GM21576 (cell line): ENCODE measurements around the gene SLAMF1.
"Not testable (repeated sequence)": the region's sequence is repeated elsewhere in the genome, so short reads cannot be mapped to it uniquely, and the experiment has no call there.

ENCODE experiments used
- ATAC-seq: cut with Tn5 transposase; IDR thresholded peaks from one replicate; pipeline ENCODE4 v1.9.1; 2021; ENCODE audit warnings: mild to moderate bottlenecking, moderate library complexity; ENCODE audit not compliant: unreplicated experiment

Gene SLAMF1

DNA sequence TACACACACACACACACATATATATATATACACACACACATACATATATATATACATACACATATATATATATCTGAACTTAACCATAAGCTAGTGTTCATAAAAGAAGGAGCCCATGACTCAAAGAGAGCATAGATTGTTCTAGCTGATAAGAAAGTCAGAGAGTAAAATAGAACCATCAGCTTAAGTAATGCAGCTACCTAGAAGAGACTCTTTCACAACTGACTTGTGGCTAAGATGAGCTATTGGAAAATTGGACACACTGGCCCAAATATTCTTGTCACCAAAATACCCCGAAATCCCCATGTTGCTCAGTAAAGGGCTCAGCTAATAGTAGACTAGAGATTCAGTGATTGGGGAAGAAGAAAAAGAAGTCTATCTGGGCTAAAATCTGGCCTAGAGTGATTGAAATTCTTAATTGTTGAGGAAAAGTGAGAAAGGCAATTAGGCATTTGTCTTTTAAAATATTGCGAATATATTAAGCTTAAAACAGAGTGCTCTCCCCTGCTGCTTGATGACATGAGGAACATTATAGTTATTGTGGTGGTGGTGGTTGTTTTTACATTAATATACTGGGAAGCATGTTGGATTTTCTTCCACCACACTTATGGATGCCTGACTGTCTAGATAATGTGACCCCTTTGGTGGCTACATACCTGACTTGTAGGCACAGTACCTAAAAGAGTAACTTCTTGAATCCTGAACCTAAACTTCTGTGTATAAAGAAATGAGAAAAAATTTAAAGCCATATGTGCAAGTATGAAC is 6.3 kb downstream of the SLAMF1 start:
- ATAC-seq: no peak

DNA sequence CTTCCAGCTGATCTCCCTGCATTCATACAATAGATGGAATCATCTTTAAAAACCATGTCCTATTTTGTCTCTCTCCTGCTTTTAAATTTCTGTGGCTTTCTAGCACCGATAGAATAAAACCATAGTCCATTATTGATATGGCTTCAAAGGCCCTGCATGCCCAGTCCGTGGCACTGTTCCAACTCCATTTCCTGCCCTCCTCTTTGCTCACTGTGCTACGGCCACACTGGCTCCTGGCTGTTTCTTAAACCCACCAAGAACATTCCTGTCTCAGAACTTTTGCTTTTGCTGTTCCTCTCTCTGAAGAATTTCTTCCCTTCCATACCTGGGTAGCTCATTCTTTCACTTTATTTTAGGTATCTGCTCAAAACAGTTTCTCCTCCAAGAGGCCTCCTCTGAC is 7.2 kb downstream of the SLAMF1 start:
- ATAC-seq: no peak

DNA sequence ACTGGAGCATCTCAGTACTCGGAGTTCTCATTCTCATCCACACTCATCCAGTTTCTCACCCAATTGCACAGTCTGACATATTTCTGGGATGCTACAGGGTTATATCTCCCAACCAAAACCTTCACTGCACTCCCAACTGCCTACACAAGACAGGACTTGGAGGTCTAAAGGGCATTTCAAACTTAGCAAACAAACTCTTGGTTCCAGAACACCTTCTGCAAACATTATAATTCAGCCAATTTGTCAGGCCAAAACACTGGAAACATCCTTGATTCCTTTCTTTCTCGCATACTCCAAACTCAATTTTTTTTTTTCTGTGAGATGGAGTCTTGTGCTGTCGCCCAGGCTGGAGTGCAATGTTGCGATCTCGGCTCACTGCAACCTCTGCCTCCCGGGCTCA is 7.9 kb downstream of the SLAMF1 start:
- no peak for ATAC-seq

DNA sequence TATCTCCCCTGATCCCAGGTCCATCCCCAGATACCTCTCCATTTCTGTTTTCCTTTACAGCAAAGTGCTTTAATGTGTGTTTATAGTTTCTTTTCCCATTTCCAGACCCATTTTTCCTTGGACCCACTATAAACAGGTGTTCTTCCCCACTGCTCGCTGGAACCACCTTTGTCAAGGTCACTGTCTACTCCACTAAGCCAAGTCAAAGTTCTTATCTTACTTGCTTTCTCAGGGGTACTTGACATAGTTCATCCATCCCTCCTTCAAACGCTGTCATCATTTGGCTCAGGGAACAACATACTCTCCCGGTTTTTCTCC is 8.3 kb downstream of the SLAMF1 start:
- no peak for ATAC-seq

DNA sequence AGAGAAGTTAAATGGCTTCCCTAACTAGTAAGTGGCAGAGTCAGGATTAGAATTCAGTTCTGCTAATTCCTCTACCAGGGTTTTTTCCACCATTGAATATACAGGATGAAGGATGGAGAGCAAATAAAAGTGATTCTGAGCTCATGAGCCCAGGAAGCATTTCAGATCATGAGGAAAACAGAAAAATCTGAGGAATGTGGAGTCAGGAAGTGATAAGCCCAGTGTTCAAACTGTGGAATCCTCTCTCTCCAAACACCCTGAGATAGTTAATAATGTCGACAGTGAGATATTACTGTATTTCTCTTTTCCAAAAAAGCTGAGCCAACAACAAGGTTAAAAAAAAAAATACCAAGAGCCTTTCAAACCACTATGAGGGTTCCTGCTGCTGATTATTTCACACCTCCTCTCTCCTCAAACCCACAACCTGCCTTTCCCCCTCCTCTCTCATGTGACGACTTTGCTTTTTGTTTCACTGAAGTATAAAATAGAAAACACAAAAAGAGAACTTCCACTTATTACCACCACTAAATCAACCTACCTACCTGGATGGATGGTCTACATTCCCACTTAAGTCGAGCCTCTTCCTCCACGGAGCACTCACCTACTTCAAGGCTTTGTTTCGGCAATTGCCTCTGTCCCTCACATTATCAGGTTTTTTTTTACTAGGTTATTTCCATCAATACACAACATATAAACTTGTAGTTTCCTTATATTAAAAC is 8.9 kb downstream of the SLAMF1 start:
- ATAC-seq: no peak

DNA sequence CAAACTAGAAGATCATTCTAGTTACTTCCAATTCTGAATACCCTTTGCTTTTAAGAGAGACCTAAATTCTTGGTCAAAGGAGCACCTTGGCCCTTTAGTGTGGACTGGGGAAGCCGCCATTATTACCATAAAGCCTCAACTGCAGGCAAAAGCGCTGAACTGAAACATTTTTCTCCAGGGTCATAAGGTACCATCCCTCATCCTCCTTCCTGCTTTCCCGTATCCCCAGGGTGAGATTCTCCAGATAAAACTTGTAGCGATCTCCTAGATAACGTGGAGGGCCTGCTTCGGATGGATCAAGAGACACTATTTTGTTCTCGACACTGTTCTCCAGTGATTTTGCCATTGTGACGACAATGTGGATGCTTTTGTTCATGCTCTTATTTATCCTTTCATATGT is 9.8 kb downstream of the SLAMF1 start:
- ATAC-seq: no peak

DNA sequence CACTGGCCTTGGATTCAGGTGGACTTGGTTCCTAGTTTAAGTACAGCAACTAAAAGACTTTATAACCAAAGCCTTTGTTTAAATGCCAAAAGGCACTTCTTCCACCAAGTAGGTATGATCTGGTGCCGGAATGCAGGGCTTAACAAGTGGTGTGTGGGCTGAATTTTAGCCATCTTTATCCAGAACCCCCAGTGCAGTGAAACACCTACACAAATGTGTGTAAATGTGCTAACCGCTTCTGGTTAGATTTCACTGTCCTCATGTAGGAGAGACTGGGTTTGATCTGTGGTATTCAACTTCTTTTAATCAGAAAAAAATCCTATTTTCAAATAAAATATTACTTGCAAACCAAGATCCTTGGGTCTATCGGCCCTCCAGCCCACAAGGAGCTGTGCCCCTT is 10.3 kb downstream of the SLAMF1 start:
- ATAC-seq: no peak

DNA sequence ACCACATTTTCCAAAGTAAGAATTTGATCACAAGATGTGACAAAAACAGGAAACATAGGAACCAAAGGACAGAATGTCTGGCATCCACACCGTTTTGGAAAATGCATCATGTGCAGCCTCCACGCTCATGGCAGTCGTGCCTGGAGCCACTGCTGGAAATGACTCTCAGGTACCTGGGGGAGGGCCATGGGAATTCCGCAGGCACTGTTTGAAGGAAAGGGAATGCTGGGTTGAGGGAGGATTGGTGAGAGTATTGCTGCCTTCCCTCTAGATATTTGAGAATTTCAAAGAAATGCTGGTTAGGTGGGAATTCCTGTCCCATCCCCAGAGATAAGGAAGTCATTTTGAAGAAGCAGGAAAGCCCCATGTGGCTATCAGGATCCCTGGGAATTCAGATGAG is 10.8 kb downstream of the SLAMF1 start:
- ATAC-seq: no peak

DNA sequence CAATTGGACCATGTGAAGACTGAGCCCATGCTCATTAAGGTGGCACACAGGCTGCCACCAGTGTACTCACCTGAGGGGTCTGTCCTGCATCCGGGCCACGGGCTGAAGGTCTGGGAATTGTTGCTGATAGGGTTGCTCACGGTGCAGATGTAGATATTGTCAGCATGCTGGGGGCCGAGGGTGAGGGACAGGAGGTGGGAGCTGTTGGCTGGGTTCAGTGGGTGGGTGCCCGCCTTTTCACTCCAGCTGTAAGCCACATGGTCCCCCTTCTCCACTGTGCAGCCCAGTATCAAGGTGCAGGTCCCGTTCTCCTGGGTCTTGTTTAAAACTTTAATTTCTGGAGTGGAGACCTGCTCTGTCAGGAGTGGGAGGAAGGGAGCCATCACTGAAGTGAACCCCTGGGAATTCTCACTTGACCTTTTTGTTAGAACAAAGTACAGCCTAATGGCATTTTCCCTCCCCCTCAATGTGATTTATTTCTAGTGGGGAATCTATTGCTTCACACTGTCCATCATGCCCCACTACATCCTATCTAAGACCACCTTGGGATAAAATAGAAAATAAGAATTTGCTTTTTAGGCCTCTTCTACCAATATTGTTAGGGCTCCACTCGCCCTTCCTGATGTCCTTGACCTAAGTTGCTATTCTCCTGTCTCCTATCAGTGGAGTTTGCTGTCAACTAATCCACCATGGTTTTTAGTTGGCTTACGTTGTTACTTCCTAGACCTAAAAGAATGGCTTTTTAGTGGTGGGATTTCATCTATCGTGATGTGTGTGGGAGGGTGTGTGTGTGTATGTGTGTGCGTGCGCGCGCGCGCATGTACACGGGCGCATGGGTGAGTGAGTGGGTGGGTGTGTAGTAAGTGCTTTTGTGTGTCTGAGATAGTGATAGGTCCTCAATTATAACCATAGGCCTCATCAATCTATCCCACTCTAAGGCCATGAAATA is 12.0 kb downstream of the SLAMF1 start:
- ATAC-seq: no peak

DNA sequence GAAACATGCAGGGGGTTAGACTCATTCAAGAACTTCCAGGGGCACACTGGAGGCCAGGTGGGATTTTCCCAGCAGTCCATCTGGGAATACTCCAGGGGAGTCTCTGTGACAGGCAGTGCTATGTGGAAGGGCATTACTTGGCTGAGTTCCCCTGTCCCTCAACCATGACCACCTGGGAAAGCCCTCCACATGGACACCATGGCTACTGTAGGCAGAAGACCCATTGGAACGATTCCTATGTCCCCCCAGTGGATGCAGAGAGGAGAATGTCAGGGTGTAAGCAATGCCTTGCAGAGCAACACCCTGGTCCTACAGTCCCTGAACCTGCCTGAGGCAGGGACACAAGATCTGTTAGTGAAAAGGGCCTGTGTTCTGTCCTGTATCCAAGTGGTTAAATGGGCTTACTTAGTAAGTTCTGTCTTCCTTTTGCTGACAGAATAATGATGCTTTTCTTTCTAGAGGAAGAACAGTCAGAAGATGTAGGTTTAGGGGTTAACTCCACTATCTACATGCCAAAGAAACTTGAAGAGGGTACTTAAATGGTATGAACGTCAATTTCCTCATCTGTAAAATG is 13.4 kb downstream of the SLAMF1 start:
- no peak for ATAC-seq

DNA sequence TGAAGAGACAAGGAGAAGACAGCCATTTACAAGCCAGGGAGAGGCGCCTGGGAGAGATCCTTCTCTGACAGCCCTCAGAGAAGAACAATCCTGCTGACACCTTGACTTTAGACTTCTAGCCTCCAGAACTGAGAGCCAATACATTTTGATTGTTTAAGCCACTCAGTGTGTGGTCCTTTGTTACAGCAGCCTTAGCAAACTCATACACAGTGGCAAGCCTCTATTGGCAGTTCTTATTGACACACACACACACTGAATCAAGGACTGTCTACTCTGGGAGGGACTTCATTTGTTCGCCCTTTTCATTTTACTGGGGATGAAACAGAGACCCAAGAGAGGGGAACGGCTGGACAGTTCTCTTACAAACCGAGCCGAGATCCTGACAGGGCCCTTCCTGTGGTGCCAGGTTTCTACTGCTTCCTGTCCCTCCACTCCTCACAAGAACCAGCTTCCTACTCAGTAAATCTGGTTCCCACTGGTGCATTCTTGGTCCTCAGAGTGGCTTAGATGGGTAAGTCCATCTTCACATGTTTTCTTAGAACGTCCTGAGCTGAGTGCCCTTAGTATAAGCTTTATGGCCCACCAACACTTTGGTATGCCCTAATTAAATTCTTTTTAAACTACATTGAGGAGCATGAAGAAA is 14.7 kb downstream of the SLAMF1 start:
- ATAC-seq: no peak

DNA sequence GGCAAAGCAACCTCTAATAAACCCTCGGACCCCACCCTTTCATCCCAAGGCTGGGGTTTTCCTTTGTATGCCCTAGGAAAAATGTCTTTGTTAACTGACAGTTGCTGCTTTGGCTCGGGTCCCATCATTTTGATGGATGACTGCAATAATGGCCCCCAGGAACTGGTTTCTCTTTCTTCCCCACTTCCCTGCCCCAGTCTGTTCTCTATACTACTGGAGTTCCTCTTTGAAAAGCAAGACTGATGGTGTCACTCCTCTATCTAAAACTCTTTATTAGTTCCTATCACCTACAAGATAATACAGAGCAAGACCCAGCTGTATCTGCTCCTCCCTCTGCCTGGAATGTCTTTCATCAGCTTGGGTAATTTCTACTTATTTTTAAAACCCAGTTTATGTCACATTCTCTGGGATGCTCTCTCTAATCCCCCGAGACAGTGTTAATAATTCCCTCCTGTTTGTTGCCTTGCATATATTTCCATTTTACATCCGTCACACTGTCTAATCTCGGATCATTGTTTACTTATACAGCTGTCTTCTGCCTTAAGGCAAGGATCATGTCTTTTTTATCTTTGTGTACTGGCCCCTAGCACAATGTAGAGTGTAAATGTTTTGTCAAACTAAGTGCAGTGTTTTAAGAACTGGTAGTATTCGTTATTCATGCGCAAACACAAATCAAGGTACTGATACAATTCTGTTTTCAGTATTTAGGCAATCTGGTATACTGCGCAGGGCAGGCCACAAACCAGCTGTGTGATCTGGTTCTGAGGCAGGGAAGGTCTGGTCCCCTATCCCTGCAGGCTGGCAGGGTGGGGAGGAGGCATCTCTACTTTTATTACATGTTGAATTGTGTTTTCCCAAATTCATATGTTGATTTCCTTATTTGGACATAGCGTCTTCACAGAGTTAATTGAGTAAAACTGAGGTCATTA is 16.1 kb downstream of the SLAMF1 start:
- ATAC-seq: no peak

DNA sequence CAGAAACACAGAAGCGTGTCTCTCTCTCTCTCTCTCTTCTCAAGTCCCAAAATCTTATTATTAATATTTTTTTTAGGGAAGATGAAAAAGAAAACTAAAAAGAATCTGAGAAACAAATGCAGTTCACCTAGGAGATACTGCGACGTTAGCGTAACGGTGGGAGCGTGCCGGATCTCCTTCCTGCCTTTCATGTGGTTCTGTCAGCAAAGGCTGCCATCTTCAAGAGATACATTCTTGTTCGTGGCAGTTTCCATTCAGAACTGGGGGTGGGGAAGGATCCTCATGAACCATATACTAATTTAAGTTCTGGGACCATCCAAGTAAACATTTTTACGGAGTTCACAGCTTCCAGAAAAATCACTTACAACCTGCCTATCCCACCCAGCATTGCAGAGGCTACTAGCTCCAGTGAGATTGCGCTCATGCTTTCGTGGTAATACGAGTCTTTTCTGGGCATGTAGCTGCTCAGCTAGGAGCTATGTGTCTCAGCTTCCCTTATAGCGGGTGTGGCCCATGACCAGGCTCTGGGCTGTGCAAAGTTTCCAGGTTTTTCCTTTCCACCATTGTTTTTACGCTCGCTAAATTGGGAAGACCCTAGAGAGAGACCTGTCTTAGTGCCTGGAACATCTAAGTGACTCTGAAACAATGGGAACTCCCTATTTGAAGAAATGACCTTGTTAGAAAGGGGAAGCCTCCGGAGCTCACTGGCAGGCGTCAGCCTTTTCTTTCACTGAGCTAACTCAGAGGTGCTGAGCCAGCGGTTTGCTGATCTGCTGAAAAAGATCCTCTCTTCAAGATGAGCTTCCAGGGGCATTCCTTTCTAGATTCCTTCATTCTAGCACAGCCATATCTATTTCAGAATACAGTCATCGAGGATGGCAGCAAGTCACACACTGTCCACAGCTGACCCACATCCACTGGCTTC is 17.3 kb downstream of the SLAMF1 start:
- no peak for ATAC-seq

DNA sequence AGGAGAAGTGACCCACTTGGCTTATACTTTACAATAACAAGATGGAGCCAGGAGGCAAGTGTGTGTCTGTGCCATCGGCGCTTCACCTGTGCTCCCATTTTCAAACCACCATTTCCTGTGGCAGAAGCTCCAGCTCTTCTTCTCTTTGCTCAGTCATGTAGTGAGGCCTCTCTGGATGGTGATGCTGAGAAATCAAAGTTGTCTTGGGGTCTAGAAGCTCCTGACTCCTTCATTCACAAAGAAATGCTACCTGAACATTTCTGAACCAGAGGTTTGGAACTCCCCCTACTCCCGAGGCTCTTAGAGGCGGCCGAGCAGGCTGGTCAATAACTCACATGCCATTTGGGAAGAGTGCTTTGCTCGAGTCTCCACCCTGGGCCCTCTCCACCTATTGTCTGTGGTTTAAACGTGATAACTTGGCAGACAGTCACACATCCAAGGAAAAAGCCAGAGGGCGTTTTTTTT is 18.0 kb downstream of the SLAMF1 start:
- ATAC-seq: no peak

DNA sequence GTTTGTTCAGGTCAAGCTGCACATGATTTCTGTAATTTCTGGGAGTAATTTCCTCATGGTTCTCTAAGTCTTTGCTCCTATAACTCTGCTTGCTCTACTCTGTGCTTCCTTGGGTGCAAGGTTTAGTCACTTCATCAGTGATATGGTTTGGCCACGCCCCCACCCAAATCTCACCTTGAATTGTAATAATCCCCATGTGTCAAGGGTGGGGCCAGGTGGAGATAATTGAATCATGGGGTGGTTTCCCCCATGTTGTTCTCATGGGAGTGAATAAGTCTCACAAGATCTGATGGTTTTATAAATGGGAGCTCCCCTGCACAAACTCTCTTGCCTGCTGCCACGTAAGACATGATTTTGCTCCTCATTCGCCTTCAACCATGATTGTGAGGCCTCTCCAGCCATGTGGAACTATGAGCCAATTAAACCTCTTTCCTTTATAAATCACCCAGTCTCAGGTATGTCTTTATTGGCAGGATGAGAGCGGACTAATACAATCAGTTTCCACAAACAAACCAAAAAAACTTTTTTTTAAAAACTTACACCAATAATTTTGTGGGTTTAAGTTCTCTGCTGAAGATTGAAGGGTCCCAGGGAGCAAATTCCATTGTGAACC is 19.1 kb downstream of the SLAMF1 start:
- not testable (repeated sequence) for ATAC-seq

DNA sequence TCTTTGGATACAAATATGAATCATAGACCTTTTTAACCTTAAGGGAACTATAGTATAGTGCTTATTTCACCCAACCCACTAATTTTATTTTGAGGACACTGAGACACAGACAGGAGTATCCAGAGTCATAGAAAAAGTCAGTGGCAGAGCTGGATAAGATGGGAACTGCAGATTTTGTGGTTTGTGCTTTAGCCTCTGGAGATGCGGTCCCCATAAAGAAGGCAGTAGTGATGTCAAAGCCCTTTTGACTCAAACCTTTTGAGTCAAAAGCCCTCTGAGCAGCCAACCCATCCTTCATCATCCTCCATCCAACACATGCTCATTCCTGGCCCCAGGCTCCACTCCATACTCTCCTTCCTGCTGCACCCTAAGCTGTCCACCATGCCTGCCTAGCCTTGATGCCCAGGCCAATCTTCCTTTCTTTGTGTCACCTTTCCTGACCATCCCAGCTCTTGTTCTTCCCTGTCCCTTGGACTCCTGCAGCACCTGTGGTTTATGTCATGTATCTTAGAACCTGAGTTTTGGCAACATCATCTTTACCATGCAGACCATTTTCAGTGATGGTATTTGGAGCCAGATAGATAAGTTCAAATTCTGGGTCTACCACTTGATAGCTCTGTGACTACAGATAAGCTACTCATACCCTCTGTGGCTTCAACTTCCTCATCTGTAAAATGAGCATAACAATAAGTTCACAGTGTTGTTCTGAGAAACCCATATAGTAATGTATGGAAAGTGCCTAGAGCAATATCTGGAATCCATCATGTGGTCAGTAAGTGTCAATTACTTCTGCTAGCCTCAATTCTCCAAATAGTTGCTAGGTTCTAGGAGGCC is 20.1 kb downstream of the SLAMF1 start:
- ATAC-seq: no peak
